ENCODE measurements around the gene CDHR3. TPM values are rescaled to one million over a fixed set of nuclear protein-coding genes. Genes with fewer than 3 reads are reported as not detected.

CDHR3 gene
- total RNA-seq, 1 experiment from 2014 or later: 3.3 TPM

- Histone ChIP-seq H4K8ac (replicated peaks; ENCODE audit: insufficient read length, low read depth, low read length) (no peak overlapping the region), H4K5ac (ENCODE audit: insufficient read length, low read depth, low read length) (no peak overlapping the region), H2AFZ (ENCODE audit: low read length) (no peak overlapping the region), H4K20me1 (ENCODE audit: control insufficient read depth, insufficient read depth, insufficient read length) (no peaks in the 10 kb centered on the region), H3K56ac (ENCODE audit: insufficient read length, low read depth, low read length) (no peak overlapping the region), H3K4me2 (ENCODE audit: insufficient read depth, insufficient read length, low read length) (no peak overlapping the region), H2BK12ac (ENCODE audit: insufficient read length, low read depth, low read length) (no peak overlapping the region), H3T11ph (ENCODE audit: low read length) (no peak overlapping the region), H2BK20ac (ENCODE audit: low read depth, low read length, poor library complexity, severe bottlenecking) (no peak overlapping the region), H3K9ac (ENCODE audit: extremely low read depth, insufficient read length, low read length) (no peak overlapping the region), H3K23me2 (ENCODE audit: insufficient read length, low read depth, low read length, poor library complexity, severe bottlenecking) (no peaks in the 10 kb centered on the region), H3K14ac (ENCODE audit: insufficient read depth, low read length) (no peak overlapping the region), H2AK5ac (ENCODE audit: insufficient read length, low read length) (no peak overlapping the region), H3K9me3 (ENCODE audit: control insufficient read depth, low read depth, low read length) (no peaks in the 10 kb centered on the region), H4K91ac (ENCODE audit: insufficient read length, low read depth, low read length) (no peak overlapping the region), H3K27ac (ENCODE audit: insufficient read length, low read depth, low read length) (no peak overlapping the region), H2BK120ac (ENCODE audit: low read depth, low read length, poor library complexity, severe bottlenecking) (no peak overlapping the region), H3K79me1 (ENCODE audit: insufficient read depth, low read depth, low read length, poor library complexity, severe bottlenecking) (no peaks in the 10 kb centered on the region), H3K79me2 (ENCODE audit: insufficient read depth, low read length) (no peaks in the 10 kb centered on the region), H3K18ac (ENCODE audit: insufficient read length, low read depth, low read length) (no peak overlapping the region), H3K27me3 (ENCODE audit: insufficient read depth, low read length) (no peaks in the 10 kb centered on the region), H3K4me1 (ENCODE audit: insufficient read depth, low read length) (no peaks in the 10 kb centered on the region; the same call in 1 of the 2 replicates), H2BK5ac (ENCODE audit: insufficient read length, low read length) (no peak overlapping the region), H2BK15ac (ENCODE audit: low read depth, low read length) (no peak overlapping the region), H3K4ac (ENCODE audit: low read depth, low read length) (no peak overlapping the region), H3K23ac (ENCODE audit: insufficient read length, low read depth, low read length) (no peak overlapping the region)
- Mint-ChIP-seq H3K9me3 (no peaks in the 10 kb centered on the region), H3K4me1 (peaks cover 12 to 13% of the 10 kb centered on the region in 2 experiments), H3K36me3 (ENCODE audit: insufficient read depth in 1 of 3, low read depth in 3 of 3) (no peaks in the 10 kb centered on the region), H3K4me3 (no peak overlapping the region), H3K27ac (no peak overlapping the region), H3K27me3 (ENCODE audit: low read depth) (no peaks in the 10 kb centered on the region)
- WGBS (ENCODE audit: extremely low coverage, insufficient read length, low lambda C conversion rate): no CpG with 5 or more reads among the region's 8 CpGs
- TF ChIP-seq CTCF (conservative IDR thresholded peaks at IDR 0.05): no peak
- no peak for DNase-seq
Observed at GRCh38 chr7:106070567-106071254, 107.6 kb downstream of the CDHR3 start.

Data from H9 (cell line).